WTC11 (cell line): Measurements from ENCODE around the gene CAMSAP3.

Experiments
- CTCF ChIP-seq: fragments of 200-600 bp; IDR thresholded peaks from 2 replicates; pipeline ENCODE4 v1.8.0; 2022; ENCODE audit warnings: antibody characterized with exemption
- TF ChIP-seq, protein P1 (sequence below): sonication (generic); formaldehyde crosslinking; IDR thresholded peaks from 2 replicates; pipeline ENCODE4 v1.8.1; 2022; ENCODE audit warnings: low read depth, mild to moderate bottlenecking, moderate library complexity, missing genetic modification reagents, borderline replicate concordance

DNA sequence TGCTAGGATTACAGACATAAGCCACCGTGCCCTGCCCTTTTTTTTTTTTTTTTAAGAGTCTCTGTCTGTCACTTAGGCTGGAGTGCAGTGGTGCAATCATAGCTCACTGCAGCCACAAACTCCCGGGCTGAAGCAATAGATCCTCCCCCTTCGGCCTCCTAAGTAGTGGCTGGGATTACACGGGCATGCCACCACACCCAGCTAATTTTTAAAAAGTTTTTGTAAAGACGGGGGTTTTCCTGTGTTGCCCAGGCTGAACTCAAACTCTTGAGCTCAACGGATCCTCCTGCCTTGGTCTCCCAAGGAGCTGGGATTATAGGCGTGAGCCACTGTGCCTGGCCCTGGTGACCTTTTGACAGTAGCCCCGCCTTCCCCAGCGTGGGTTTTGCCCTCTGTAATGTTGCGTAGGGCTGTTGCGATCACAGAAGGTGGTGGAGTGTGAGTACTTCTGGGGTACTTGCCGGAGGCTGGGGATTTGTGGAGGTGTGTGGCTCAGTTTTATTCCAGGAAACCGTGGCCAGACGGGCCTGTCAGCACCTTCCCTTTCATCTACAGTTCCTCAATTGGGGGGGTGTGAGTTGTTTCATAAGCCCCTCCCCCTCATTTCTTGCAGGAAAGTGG, 61.6 kb downstream of the CAMSAP3 start:
- TF ChIP-seq, protein P1, sequence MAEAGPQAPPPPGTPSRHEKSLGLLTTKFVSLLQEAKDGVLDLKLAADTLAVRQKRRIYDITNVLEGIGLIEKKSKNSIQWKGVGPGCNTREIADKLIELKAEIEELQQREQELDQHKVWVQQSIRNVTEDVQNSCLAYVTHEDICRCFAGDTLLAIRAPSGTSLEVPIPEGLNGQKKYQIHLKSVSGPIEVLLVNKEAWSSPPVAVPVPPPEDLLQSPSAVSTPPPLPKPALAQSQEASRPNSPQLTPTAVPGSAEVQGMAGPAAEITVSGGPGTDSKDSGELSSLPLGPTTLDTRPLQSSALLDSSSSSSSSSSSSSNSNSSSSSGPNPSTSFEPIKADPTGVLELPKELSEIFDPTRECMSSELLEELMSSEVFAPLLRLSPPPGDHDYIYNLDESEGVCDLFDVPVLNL (CRISPR knock-in tag): no peak
- no peak for TF ChIP-seq CTCF
